Duodenal mucosa (tissue), 2 donors: Measurements from ENCODE around the gene ZNF680.
A peak's percentile ranks its signal among the peaks of the same experiment; 100 is the strongest.

Source experiments
- H3K27ac ChIP-seq: one replicate; pipeline ENCODE4 v1.7.0; 2013; ENCODE audit warnings: low read depth, low read length
- H3K27me3 ChIP-seq, 2 donors: one replicate each; pipeline ENCODE4 v1.7.0; 2013; ENCODE audit warnings: low read length in 2 of 2, control low read depth in 1 of 2; ENCODE audit not compliant: insufficient read depth in 2 of 2, control insufficient read depth in 1 of 2
- H3K36me3 ChIP-seq, 2 donors: one replicate each; pipeline ENCODE4 v1.7.0; 2013; ENCODE audit warnings: low read length in 2 of 2, control low read depth in 1 of 2; ENCODE audit not compliant: insufficient read depth in 2 of 2, control insufficient read depth in 1 of 2
- H3K4me1 ChIP-seq, 2 donors: one replicate each; pipeline ENCODE4 v1.7.0; 2013; ENCODE audit warnings: low read length in 2 of 2, control low read depth in 1 of 2; ENCODE audit not compliant: insufficient read depth in 2 of 2, control insufficient read depth in 1 of 2
- H3K4me3 ChIP-seq, 2 donors: one replicate each; pipeline ENCODE4 v1.7.0; 2013; ENCODE audit warnings: low read length in 2 of 2, low read depth in 1 of 2
- H3K9ac ChIP-seq, 2 donors: one replicate each; pipeline ENCODE4 v1.7.0; 2013; ENCODE audit warnings: low read length in 2 of 2, low read depth in 1 of 2
- H3K9me3 ChIP-seq, 2 donors: one replicate each; pipeline ENCODE4 v1.7.0; 2013; ENCODE audit warnings: low read length in 2 of 2, control low read depth in 1 of 2; ENCODE audit not compliant: control insufficient read depth in 1 of 2

ZNF680 gene

GRCh38 chr7:64516451-64516850 is 46.4 kb downstream of the ZNF680 start:
- Histone ChIP-seq H3K27ac (no peak overlapping the region), H3K4me3 (no peak overlapping the region), H3K9ac (no peak overlapping the region), H3K4me1 (no peaks in the 10 kb centered on the region), H3K36me3 (peaks cover 0 to 4% of the 10 kb centered on the region in 2 donors), H3K9me3 (peaks cover 33 to 53% of the 10 kb centered on the region in 2 donors), H3K27me3 (no peaks in the 10 kb centered on the region)

- Histone ChIP-seq H3K9me3 (peaks cover 31 to 52% of the 10 kb centered on the region in 2 donors), H3K36me3 (no peaks in the 10 kb centered on the region), H3K27ac (no peak overlapping the region), H3K9ac (no peak overlapping the region), H3K4me3 (no peak overlapping the region), H3K4me1 (no peaks in the 10 kb centered on the region), H3K27me3 (no peaks in the 10 kb centered on the region)
Observed at GRCh38 chr7:64515781-64516180, 47.1 kb downstream of the ZNF680 start.

GRCh38 chr7:64515330-64515729 is 47.5 kb downstream of the ZNF680 start:
- no peak overlapping the region for H3K4me3 ChIP-seq
- no peaks in the 10 kb centered on the region for H3K36me3 ChIP-seq
- H3K9me3 ChIP-seq: peaks cover 31 to 48% of the 10 kb centered on the region in 2 donors
- H3K4me1 ChIP-seq: no peaks in the 10 kb centered on the region
- H3K9ac ChIP-seq: no peak overlapping the region
- no peaks in the 10 kb centered on the region for H3K27me3 ChIP-seq
- H3K27ac ChIP-seq: no peak overlapping the region

GRCh38 chr7:64509583-64509982 is 53.3 kb downstream of the ZNF680 start:
- H3K4me1 ChIP-seq: no peaks in the 10 kb centered on the region
- no peak overlapping the region for H3K27ac ChIP-seq
- H3K9ac ChIP-seq: no peak overlapping the region
- peak overlapping the region in 1 of 2 donors; percentile 50 for H3K4me3 ChIP-seq
- H3K27me3 ChIP-seq: no peaks in the 10 kb centered on the region
- H3K36me3 ChIP-seq: no peaks in the 10 kb centered on the region
- H3K9me3 ChIP-seq: peaks cover 24 to 34% of the 10 kb centered on the region in 2 donors

GRCh38 chr7:64504581-64505120 is 58.2 kb downstream of the ZNF680 start:
- H3K27me3 ChIP-seq: no peaks in the 10 kb centered on the region
- no peak overlapping the region for H3K4me3 ChIP-seq
- no peaks in the 10 kb centered on the region for H3K4me1 ChIP-seq
- H3K27ac ChIP-seq: no peak overlapping the region
- H3K9ac ChIP-seq: no peak overlapping the region
- no peaks in the 10 kb centered on the region for H3K36me3 ChIP-seq
- H3K9me3 ChIP-seq: peaks cover 46% of the 10 kb centered on the region in 2 donors

- H3K36me3 ChIP-seq: no peaks in the 10 kb centered on the region
- H3K9ac ChIP-seq: no peak overlapping the region
- no peak overlapping the region for H3K27ac ChIP-seq
- H3K27me3 ChIP-seq: no peaks in the 10 kb centered on the region
- H3K4me3 ChIP-seq: no peak overlapping the region
- peaks cover 23 to 28% of the 10 kb centered on the region in 2 donors for H3K9me3 ChIP-seq
- H3K4me1 ChIP-seq: no peaks in the 10 kb centered on the region
Observed at GRCh38 chr7:64498270-64498669, 64.6 kb downstream of the ZNF680 start.

- Histone ChIP-seq H3K36me3 (no peaks in the 10 kb centered on the region), H3K9ac (no peak overlapping the region), H3K4me1 (no peaks in the 10 kb centered on the region), H3K4me3 (peak overlapping the region in 1 of 2 donors; percentile 36), H3K27me3 (no peaks in the 10 kb centered on the region), H3K27ac (no peak overlapping the region), H3K9me3 (peaks cover 8 to 24% of the 10 kb centered on the region in 2 donors)
Observed at GRCh38 chr7:64494912-64495461, 67.9 kb downstream of the ZNF680 start.

- Histone ChIP-seq H3K27ac (no peak overlapping the region), H3K4me1 (no peaks in the 10 kb centered on the region), H3K27me3 (no peaks in the 10 kb centered on the region), H3K36me3 (no peaks in the 10 kb centered on the region), H3K9ac (no peak overlapping the region), H3K9me3 (peaks cover 7 to 19% of the 10 kb centered on the region in 2 donors), H3K4me3 (no peak overlapping the region)
Observed at GRCh38 chr7:64485623-64486022, 77.2 kb downstream of the ZNF680 start.
